DMS53 treated with DMSO at 0.1 percent for 48 hours (cell line): ENCODE results near the gene HTR5A.

ENCODE experiments used
- DNase-seq: peaks from one replicate; lab custom pipeline; 2025; ENCODE audit not compliant: unreplicated experiment; lab: John Stamatoyannopoulos, UW

Gene HTR5A

DNA sequence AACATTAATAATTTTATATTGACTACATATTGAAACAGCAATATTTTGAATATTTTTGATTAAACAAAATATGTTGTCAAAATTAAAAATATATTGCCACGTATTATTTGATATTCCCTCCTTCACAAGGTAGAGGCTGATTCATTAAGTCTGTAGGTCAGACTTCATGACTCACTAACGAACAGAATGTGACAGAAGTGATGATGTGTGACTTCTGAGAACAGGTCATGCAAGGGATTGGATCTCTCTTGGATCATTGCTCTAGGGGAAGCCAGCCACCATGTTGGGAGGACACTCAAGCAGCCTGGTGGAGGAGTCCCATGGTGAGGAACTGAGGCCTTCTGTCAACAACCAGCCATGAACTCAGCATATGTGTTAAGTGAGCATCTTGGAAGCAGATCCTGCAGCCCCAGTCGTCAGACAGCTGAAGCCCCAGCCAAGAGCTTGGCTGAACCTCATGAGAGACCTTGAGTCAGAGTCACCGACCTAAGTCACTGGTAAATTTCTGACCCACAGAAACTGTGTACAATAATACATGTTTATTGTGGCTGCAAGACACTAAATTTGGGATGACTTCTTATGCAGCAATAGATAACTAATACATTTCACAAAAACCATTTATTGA lies 66.6 kb downstream of the HTR5A start:
- no peak for DNase-seq
